Naive thymus-derived CD4-positive, alpha-beta T cell (primary cell): Measurements from ENCODE around the gene LAMB1. TPM values are rescaled to one million over a fixed set of nuclear protein-coding genes. Genes with fewer than 3 reads are reported as not detected.

Source experiments
- ATAC-seq: fragments of 150-1000 bp; cut with Tn5 transposase; 2 replicates; pipeline ENCODE4 v1.10.0; 2021; ENCODE audit warnings: mild to moderate bottlenecking, moderate library complexity
- CTCF ChIA-PET: fragments of 350-600 bp; sonication (Branson Sonifier 250); formaldehyde crosslinking; loops from one replicate; lab custom pipeline; 2021; ENCODE audit warnings: antibody characterized with exemption; lab: Charles Lee
- POLR2A ChIA-PET: fragments of 350-600 bp; sonication (Branson Sonifier 250); formaldehyde crosslinking; loops from one replicate; lab custom pipeline; 2021; ENCODE audit warnings: antibody characterized with exemption, inconsistent platforms; lab: Charles Lee
- DNase-seq, 9 donors: peaks; one replicate each; pipeline versions ENCODE4 v3.0.0 to v3.0.0-alpha.2; 2020 to 2022; ENCODE audit warnings: mixed read lengths in 1 of 9
- H3K27ac ChIP-seq: one replicate; pipeline ENCODE4 v1.7.0; 2013; ENCODE audit warnings: mild to moderate bottlenecking, low read depth, low read length, moderate library complexity
- H3K27me3 ChIP-seq, 2 donors: one replicate each; pipeline ENCODE4 v1.7.0; 2013; ENCODE audit warnings: low read length in 2 of 2, mild to moderate bottlenecking in 2 of 2, moderate library complexity in 2 of 2; ENCODE audit not compliant: control insufficient read depth in 2 of 2, insufficient read depth in 2 of 2
- H3K36me3 ChIP-seq, 3 experiments: 1 replicate in 2 of 3; 2 replicates in 1 of 3; pipeline ENCODE4 v1.7.0; 2013; ENCODE audit warnings: low read length in 3 of 3, mild to moderate bottlenecking in 3 of 3, moderate library complexity in 1 of 3; ENCODE audit not compliant: insufficient read depth in 3 of 3, control insufficient read depth in 2 of 3
- H3K4me1 ChIP-seq, 2 donors: one replicate each; pipeline ENCODE4 v1.7.0; 2013; ENCODE audit warnings: low read length in 2 of 2, mild to moderate bottlenecking in 2 of 2, moderate library complexity in 1 of 2; ENCODE audit not compliant: control insufficient read depth in 2 of 2, insufficient read depth in 2 of 2
- H3K4me3 ChIP-seq: 2 replicates; pipeline ENCODE4 v1.7.0; 2013; ENCODE audit warnings: mild to moderate bottlenecking, low read length
- H3K9me3 ChIP-seq, 3 experiments: 1 replicate in 2 of 3; 2 replicates in 1 of 3; pipeline ENCODE4 v1.7.0; 2013; ENCODE audit warnings: low read length in 3 of 3; ENCODE audit not compliant: control insufficient read depth in 2 of 3
- H3K27ac Mint-ChIP-seq, 9 donors: one replicate each; pipeline ENCODE4 v1.8.0; 2020 to 2022; ENCODE audit warnings: mixed read lengths in 9 of 9, mild to moderate bottlenecking in 8 of 9, moderate library complexity in 5 of 9, inconsistent platforms in 2 of 9
- H3K27me3 Mint-ChIP-seq, 5 donors: one replicate each; pipeline ENCODE4 v1.8.0; 2021 to 2022; ENCODE audit warnings: mixed read lengths in 5 of 5, mild to moderate bottlenecking in 1 of 5
- H3K36me3 Mint-ChIP-seq, 5 donors: one replicate each; pipeline ENCODE4 v1.8.0; 2020 to 2022; ENCODE audit warnings: mixed read lengths in 5 of 5, mild to moderate bottlenecking in 3 of 5, inconsistent platforms in 1 of 5
- H3K4me1 Mint-ChIP-seq, 7 donors: one replicate each; pipeline ENCODE4 v1.8.0; 2020 to 2022; ENCODE audit warnings: mixed read lengths in 7 of 7, mild to moderate bottlenecking in 3 of 7, inconsistent platforms in 1 of 7
- H3K4me3 Mint-ChIP-seq, 10 donors: one replicate each; pipeline ENCODE4 v1.8.0; 2020 to 2022; ENCODE audit warnings: mild to moderate bottlenecking in 10 of 10, mixed read lengths in 10 of 10, moderate library complexity in 6 of 10, inconsistent platforms in 2 of 10
- H3K9me3 Mint-ChIP-seq, 11 donors: one replicate each; pipeline ENCODE4 v1.8.0; 2020 to 2022; ENCODE audit warnings: mixed read lengths in 11 of 11, mild to moderate bottlenecking in 4 of 11, inconsistent platforms in 1 of 11, moderate library complexity in 1 of 11
- intact Hi-C, 2 donors: fragments of 100-400 bp; cut with micrococcal nuclease; formaldehyde crosslinking; loops; one replicate each; pipeline ENCODE4 v1.15.1; 2023
- polyA plus RNA-seq, 2 donors: library from polyadenylated mRNA; unstranded; fragments of 300-500 nt; fragmentation: Illumina TruSeq; gene quantifications; one replicate each; pipeline ENCODE4 v1.2.3, GENCODE V29; 2021
- total RNA-seq, 6 experiments: library from RNA in 5 of 6; stranded (reverse) in 5 of 6; gene quantifications; 1 replicate in 5 of 6; 2 replicates in 1 of 6; pipeline ENCODE4 v1.2.3 and lab custom pipeline; 2021 to 2026

LAMB1 gene
- total and polyA plus RNA-seq, 7 experiments from 2014 or later = 0.65 to 0.82 TPM; not detected in 5

DNA sequence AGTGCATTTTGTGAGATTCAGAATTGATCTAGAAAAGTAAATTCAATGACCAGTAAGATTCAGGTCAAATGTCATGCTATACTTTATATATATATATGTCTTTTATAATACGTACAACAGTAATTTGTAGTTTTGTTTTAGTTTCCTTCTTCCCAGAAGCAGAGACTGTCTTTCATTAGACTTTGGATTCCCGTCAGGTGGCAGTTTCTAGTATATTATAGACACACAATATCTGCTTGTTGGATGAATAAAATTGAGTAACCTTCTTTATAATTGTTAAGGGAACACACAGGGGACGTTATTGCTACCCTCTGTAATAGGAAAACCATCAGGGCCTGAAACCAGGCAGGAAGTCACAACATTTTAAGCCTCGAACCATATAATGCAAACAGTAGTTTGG is 5.3 kb upstream of the LAMB1 start:
- no peak overlapping the region for H3K4me3 Mint-ChIP-seq
- H3K27ac ChIP-seq = no peak overlapping the region
- H3K36me3 Mint-ChIP-seq = peaks cover 0 to 5% (median 0%) of the 10 kb centered on the region in 5 donors
- intact Hi-C loops = no loop called here
- ATAC-seq = no peak
- H3K4me3 ChIP-seq = no peak overlapping the region
- peaks cover 39 to 54% (median 48%) of the 10 kb centered on the region in 5 donors for H3K27me3 Mint-ChIP-seq
- no peak overlapping the region for H3K27ac Mint-ChIP-seq
- H3K9me3 Mint-ChIP-seq = peaks cover 0 to 3% (median 0%) of the 10 kb centered on the region in 11 donors
- CTCF ChIA-PET = no interaction called here
- H3K36me3 ChIP-seq = no peaks in the 10 kb centered on the region
- H3K4me1 Mint-ChIP-seq = peaks cover 3 to 15% (median 14%) of the 10 kb centered on the region in 7 donors
- no peaks in the 10 kb centered on the region for H3K9me3 ChIP-seq
- peaks cover 0 to 15% of the 10 kb centered on the region in 2 donors for H3K27me3 ChIP-seq
- H3K4me1 ChIP-seq = no peaks in the 10 kb centered on the region
- DNase-seq = no peak
- POLR2A ChIA-PET = no interaction called here

DNA sequence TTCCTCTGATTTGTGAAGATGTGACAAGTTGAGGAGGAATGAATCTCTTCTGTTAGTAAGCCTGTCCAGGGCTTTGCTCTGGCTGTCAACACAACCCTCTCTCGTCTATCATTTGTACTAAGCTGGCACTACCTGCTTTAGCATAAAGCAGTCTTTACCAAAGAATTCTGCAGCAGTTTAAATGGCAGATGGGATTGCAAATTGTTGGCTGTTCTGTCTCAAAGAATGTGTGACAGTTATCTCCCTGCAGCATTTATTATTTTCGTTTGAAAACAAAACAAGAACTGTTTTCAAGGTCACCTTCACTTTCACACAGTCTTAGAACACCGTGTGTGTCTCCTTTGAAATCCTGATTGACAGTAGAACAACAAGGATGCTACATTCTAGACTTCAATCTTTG is 4.8 kb upstream of the LAMB1 start:
- Mint-ChIP-seq H3K36me3 (peaks cover 0 to 5% (median 0%) of the 10 kb centered on the region in 5 donors), H3K4me3 (no peak overlapping the region), H3K27me3 (peaks cover 39 to 54% (median 49%) of the 10 kb centered on the region in 5 donors), H3K9me3 (peaks cover 0 to 3% (median 0%) of the 10 kb centered on the region in 11 donors), H3K27ac (no peak overlapping the region), H3K4me1 (peaks cover 4 to 17% (median 15%) of the 10 kb centered on the region in 7 donors)
- Histone ChIP-seq H3K4me1 (no peaks in the 10 kb centered on the region), H3K36me3 (no peaks in the 10 kb centered on the region), H3K4me3 (no peak overlapping the region), H3K9me3 (no peaks in the 10 kb centered on the region), H3K27me3 (peaks cover 0 to 15% of the 10 kb centered on the region in 2 donors), H3K27ac (no peak overlapping the region)
- intact Hi-C loops = no loop called here
- ATAC-seq = no peak
- POLR2A ChIA-PET = no interaction called here
- CTCF ChIA-PET = no interaction called here
- no peak for DNase-seq

DNA sequence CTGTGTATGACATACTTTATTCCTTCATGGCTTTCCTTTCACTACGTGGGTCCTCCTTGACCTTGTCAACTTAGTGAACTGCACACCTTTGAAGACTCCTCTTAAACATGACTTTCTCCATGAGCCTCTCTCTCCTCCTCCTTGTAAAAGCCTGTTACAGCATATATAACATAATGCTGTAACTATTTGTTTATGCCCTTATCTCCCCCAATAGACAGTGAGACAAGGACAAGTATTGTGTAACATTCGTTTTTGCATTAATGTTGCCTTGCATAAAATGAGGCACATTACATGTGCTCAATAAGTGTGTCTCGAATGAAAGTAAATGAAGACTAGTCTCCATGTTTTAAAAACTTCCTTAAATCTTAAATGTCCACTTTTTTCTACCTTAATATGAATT is 4.3 kb upstream of the LAMB1 start:
- H3K36me3 ChIP-seq = no peaks in the 10 kb centered on the region
- H3K4me1 ChIP-seq = no peaks in the 10 kb centered on the region
- POLR2A ChIA-PET = no interaction called here

DNA sequence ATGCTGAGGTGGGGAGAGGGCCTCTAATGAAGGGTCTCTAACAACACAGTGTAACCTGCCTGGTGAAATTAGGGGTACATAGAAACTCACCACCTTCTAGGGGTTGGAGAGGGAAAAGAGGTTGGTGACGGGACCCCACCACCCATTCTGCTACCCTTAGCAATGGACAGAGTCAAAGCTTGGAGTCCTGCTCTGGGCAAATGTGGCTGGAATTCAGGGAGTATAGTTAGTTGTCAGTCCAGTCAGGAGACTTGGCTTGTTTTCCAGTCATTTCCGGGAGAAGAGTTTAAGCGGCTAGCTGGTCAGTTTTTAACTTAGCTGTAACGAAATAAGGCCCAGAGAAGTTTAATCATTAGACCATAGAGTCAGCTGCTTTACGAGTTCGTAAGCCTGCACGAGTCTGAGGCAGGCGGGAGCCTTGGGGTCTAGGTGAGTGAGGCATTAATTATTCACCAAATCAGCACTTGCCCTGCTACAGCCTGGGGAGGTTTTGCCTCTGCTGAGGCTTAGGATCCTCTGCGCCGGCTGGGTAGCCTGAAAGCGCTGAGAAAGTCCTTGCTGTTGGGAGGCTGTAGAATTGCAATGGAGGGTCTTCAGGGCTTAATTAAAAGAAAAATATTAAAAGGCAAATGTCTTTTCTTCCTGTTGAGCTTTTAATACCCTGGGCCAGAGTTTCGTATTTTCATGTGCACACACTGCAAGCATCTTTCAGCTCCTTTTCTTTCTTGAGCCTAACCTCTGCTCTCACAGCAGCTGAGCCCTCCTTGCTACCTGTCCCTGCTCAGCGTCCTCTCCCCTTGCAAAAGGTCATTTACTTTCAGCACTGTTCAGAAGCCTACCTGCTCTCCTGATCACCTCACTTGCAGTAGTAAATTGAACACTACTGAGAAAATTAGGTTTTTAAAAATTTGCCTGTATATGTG is 1.5 kb upstream of the LAMB1 start:
- H3K27ac ChIP-seq = no peak overlapping the region
- intact Hi-C loops = no loop called here
- Mint-ChIP-seq H3K4me3 (peak overlapping the region; percentile 18 to 89 (median 70)), H3K9me3 (peaks cover 0 to 3% (median 0%) of the 10 kb centered on the region in 11 donors), H3K4me1 (peaks cover 12 to 33% (median 24%) of the 10 kb centered on the region in 7 donors), H3K27ac (no peak overlapping the region), H3K27me3 (peaks cover 47 to 76% (median 65%) of the 10 kb centered on the region in 5 donors), H3K36me3 (peaks cover 0 to 5% (median 0%) of the 10 kb centered on the region in 5 donors)
- H3K4me1 ChIP-seq = peaks cover 0 to 3% of the 10 kb centered on the region in 2 donors
- ChIA-PET POLR2A (no interaction called here), CTCF (no interaction called here)
- no peaks in the 10 kb centered on the region for H3K36me3 ChIP-seq
- ATAC-seq (no peak), DNase-seq (no peak)
- H3K27me3 ChIP-seq = peaks cover 0 to 13% of the 10 kb centered on the region in 2 donors
- no peak overlapping the region for H3K4me3 ChIP-seq
- no peaks in the 10 kb centered on the region for H3K9me3 ChIP-seq

More for the DNA sequence above, 4.3 kb upstream of the LAMB1 start:
- H3K9me3 Mint-ChIP-seq = peaks cover 0 to 3% (median 0%) of the 10 kb centered on the region in 11 donors
- intact Hi-C loops = no loop called here
- Histone ChIP-seq H3K27ac (no peak overlapping the region), H3K9me3 (no peaks in the 10 kb centered on the region), H3K27me3 (peaks cover 0 to 15% of the 10 kb centered on the region in 2 donors), H3K4me3 (no peak overlapping the region)
- H3K36me3 Mint-ChIP-seq = peaks cover 0 to 5% (median 0%) of the 10 kb centered on the region in 5 donors
- DNase-seq (no peak), ATAC-seq (no peak)
- CTCF ChIA-PET = no interaction called here
- H3K4me3 Mint-ChIP-seq = no peak overlapping the region
- no peak overlapping the region for H3K27ac Mint-ChIP-seq
- H3K27me3 Mint-ChIP-seq = peaks cover 39 to 55% (median 50%) of the 10 kb centered on the region in 5 donors
- peaks cover 7 to 19% (median 19%) of the 10 kb centered on the region in 7 donors for H3K4me1 Mint-ChIP-seq

DNA sequence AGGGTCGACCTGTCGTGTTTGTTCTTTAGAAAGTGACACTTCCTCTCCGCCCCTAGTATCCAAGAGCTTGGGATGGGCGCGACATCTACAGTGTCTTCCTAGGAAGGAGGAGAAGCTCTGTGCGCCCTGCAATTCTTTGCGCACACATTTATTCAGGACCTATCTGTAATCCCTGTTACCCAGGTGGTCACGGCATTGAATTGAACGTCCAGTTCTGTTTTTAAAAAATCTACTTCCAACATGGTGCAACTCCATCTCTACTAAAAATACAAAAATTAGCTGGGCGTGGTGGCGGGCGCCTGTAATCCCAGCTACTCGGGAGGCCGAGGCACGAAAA is 606 bp upstream of the LAMB1 start:
- POLR2A ChIA-PET = no interaction called here

DNA sequence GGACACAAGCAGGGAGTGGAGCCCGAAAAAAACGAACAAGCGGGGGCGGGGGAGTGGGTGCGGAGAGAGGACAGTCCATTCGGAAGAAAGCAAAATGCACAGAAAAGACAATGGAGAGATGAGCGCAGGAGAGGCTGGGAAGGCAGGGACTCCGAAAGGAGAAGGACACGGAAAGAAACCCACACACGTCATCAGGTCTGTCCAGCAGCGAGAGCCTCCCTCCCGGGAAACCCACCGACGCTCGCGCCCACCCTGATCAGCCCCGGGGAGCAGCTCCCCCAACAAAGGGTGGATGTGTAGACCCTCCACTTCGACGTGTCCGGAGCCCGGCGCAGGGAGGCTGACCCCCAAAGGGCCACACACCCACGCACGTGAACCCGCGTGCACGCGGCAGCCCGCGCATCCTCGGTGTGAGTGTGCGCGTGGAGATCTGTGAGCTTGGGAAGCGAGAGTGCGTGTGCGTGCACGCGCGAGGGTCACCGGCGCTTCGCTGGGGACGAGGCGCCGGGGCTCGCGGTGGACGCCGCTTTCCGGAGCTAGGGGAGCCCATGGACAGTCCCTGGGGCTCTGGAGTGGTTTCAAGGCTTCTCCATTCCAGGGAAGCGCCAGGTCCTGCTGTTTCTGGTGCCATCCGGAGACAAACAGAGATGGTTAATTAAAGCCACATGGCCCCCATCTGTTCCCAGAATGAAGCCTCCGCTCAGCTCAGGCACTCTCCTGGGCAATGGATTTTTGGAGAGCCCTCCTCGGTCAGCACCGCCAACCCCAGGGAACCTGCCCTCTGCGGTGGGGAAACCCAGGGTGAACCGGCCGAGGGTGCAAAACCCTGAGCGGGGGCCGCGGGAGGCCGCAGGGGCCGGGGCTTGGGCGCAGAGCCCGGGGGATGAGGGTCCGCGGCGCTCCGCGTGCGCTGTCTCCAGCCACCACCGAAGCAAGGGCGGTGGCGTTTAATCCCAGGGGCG is 916 bp downstream of the LAMB1 start:
- Mint-ChIP-seq H3K27me3 (peaks cover 49 to 83% (median 54%) of the 10 kb centered on the region in 5 donors), H3K4me3 (peak overlapping the region; percentile 38 to 89 (median 79)), H3K4me1 (peaks cover 12 to 33% (median 24%) of the 10 kb centered on the region in 7 donors), H3K9me3 (peaks cover 0 to 3% (median 0%) of the 10 kb centered on the region in 11 donors), H3K27ac (no peak overlapping the region), H3K36me3 (peaks cover 0 to 5% (median 0%) of the 10 kb centered on the region in 5 donors)
- ChIA-PET CTCF (no interaction called here), POLR2A (no interaction called here)
- Histone ChIP-seq H3K4me3 (peak overlapping the region; percentile 20), H3K36me3 (no peaks in the 10 kb centered on the region), H3K27ac (no peak overlapping the region), H3K9me3 (no peaks in the 10 kb centered on the region), H3K4me1 (peaks cover 0 to 3% of the 10 kb centered on the region in 2 donors), H3K27me3 (peaks cover 0 to 13% of the 10 kb centered on the region in 2 donors)
- DNase-seq = no peak
- intact Hi-C loops = no loop called here
- no peak for ATAC-seq

More for the DNA sequence above, 606 bp upstream of the LAMB1 start:
- Mint-ChIP-seq H3K27ac (no peak overlapping the region), H3K4me1 (peaks cover 12 to 33% (median 24%) of the 10 kb centered on the region in 7 donors), H3K9me3 (peaks cover 0 to 3% (median 0%) of the 10 kb centered on the region in 11 donors), H3K27me3 (peaks cover 50 to 82% (median 59%) of the 10 kb centered on the region in 5 donors), H3K4me3 (peak overlapping the region in 9 of 10 donors; percentile 62 to 89 (median 72)), H3K36me3 (peaks cover 0 to 5% (median 0%) of the 10 kb centered on the region in 5 donors)
- Histone ChIP-seq H3K36me3 (no peaks in the 10 kb centered on the region), H3K27ac (no peak overlapping the region), H3K4me1 (peaks cover 0 to 3% of the 10 kb centered on the region in 2 donors), H3K27me3 (peaks cover 0 to 13% of the 10 kb centered on the region in 2 donors), H3K4me3 (no peak overlapping the region), H3K9me3 (no peaks in the 10 kb centered on the region)
- no peak for DNase-seq
- CTCF ChIA-PET = no interaction called here
- no peak for ATAC-seq
- intact Hi-C loops = no loop called here
